H9 (cell line): ENCODE results near the gene SORCS2. TPM values are rescaled to one million over a fixed set of nuclear protein-coding genes. Genes with fewer than 3 reads are reported as not detected.

ENCODE experiments used
- DNase-seq: peaks from one replicate; pipeline ENCODE4 v3.0.0-alpha.2; 2017
- H2AFZ ChIP-seq: one replicate; pipeline ENCODE4 v1.6.1; 2013; ENCODE audit warnings: mild to moderate bottlenecking, low read length, control low read depth, moderate library complexity
- H2AK5ac ChIP-seq: 2 replicates; pipeline ENCODE4 v1.6.1; 2013; ENCODE audit warnings: low read length, control low read depth, mixed read lengths; ENCODE audit not compliant: insufficient read length
- H2BK120ac ChIP-seq: one replicate; pipeline ENCODE4 v1.6.1; 2013; ENCODE audit warnings: low read depth, mild to moderate bottlenecking, low read length, control low read depth, inconsistent platforms; ENCODE audit not compliant: poor library complexity, severe bottlenecking
- H2BK12ac ChIP-seq: 2 replicates; pipeline ENCODE4 v1.6.1; 2013; ENCODE audit warnings: low read length, control low read depth, mixed read lengths, low read depth; ENCODE audit not compliant: insufficient read length
- H2BK15ac ChIP-seq: 2 replicates; pipeline ENCODE4 v1.6.1; 2013; ENCODE audit warnings: low read depth, low read length, control low read depth
- H2BK20ac ChIP-seq: one replicate; pipeline ENCODE4 v1.6.1; 2013; ENCODE audit warnings: low read depth, mild to moderate bottlenecking, low read length, control low read depth, inconsistent platforms; ENCODE audit not compliant: poor library complexity, severe bottlenecking
- H2BK5ac ChIP-seq: 2 replicates; pipeline ENCODE4 v1.6.1; 2013; ENCODE audit warnings: low read length, control low read depth, mixed read lengths; ENCODE audit not compliant: insufficient read length
- H3K14ac ChIP-seq: 2 replicates; pipeline ENCODE4 v1.6.1; 2013; ENCODE audit warnings: low read length, control low read depth; ENCODE audit not compliant: insufficient read depth
- H3K18ac ChIP-seq: 2 replicates; pipeline ENCODE4 v1.6.1; 2013; ENCODE audit warnings: low read depth, mild to moderate bottlenecking, mixed read lengths, low read length, control low read depth; ENCODE audit not compliant: insufficient read length
- H3K23ac ChIP-seq: 2 replicates; pipeline ENCODE4 v1.6.1; 2013; ENCODE audit warnings: low read length, control low read depth, mixed read lengths, low read depth; ENCODE audit not compliant: insufficient read length
- H3K23me2 ChIP-seq: 2 replicates; pipeline ENCODE4 v1.6.1; 2013; ENCODE audit warnings: low read depth, mild to moderate bottlenecking, mixed read lengths, low read length, control low read depth; ENCODE audit not compliant: insufficient read length, poor library complexity, severe bottlenecking
- H3K27ac ChIP-seq: 2 replicates; pipeline ENCODE4 v1.5.1; 2013; ENCODE audit warnings: low read length, control low read depth, mixed read lengths, low read depth; ENCODE audit not compliant: insufficient read length
- H3K27me3 ChIP-seq: 2 replicates; pipeline ENCODE4 v1.6.1; 2013; ENCODE audit warnings: low read length, control low read depth, inconsistent platforms; ENCODE audit not compliant: insufficient read depth
- H3K4ac ChIP-seq: 2 replicates; pipeline ENCODE4 v1.6.1; 2013; ENCODE audit warnings: low read depth, mild to moderate bottlenecking, control low read depth, inconsistent platforms, low read length, moderate library complexity
- H3K4me1 ChIP-seq: 2 replicates; pipeline ENCODE4 v1.6.1; 2013; ENCODE audit warnings: low read length, control low read depth, inconsistent platforms; ENCODE audit not compliant: insufficient read depth
- H3K4me2 ChIP-seq: 2 replicates; pipeline ENCODE4 v1.6.1; 2013; ENCODE audit warnings: low read length, control low read depth, mixed read lengths; ENCODE audit not compliant: insufficient read length, insufficient read depth
- H3K56ac ChIP-seq: 2 replicates; pipeline ENCODE4 v1.6.1; 2013; ENCODE audit warnings: low read depth, mild to moderate bottlenecking, mixed read lengths, low read length, control low read depth; ENCODE audit not compliant: insufficient read length
- H3K79me1 ChIP-seq: 2 replicates; pipeline ENCODE4 v1.6.1; 2013; ENCODE audit warnings: low read depth, mild to moderate bottlenecking, moderate library complexity, low read length, control low read depth, inconsistent platforms; ENCODE audit not compliant: insufficient read depth, poor library complexity, severe bottlenecking
- H3K79me2 ChIP-seq: 2 replicates; pipeline ENCODE4 v1.6.1; 2013; ENCODE audit warnings: low read length, control low read depth, inconsistent platforms; ENCODE audit not compliant: insufficient read depth
- H3K9ac ChIP-seq: 2 replicates; pipeline ENCODE4 v1.6.1; 2013; ENCODE audit warnings: low read length, control low read depth, mixed read lengths; ENCODE audit not compliant: insufficient read length; ENCODE audit errors: extremely low read depth
- H3K9me3 ChIP-seq: one replicate; pipeline ENCODE4 v1.6.1; 2013; ENCODE audit warnings: low read depth, low read length, inconsistent platforms; ENCODE audit not compliant: control insufficient read depth
- H3T11ph ChIP-seq: one replicate; pipeline ENCODE4 v1.6.1; 2013; ENCODE audit warnings: mild to moderate bottlenecking, low read length, control low read depth, inconsistent platforms
- H4K20me1 ChIP-seq: one replicate; pipeline ENCODE4 v1.6.1; 2013; ENCODE audit not compliant: control insufficient read depth, insufficient read length, insufficient read depth
- H4K5ac ChIP-seq: 2 replicates; pipeline ENCODE4 v1.6.1; 2013; ENCODE audit warnings: low read depth, mild to moderate bottlenecking, mixed read lengths, low read length, control low read depth; ENCODE audit not compliant: insufficient read length
- H4K8ac ChIP-seq: replicated peaks from 2 replicates; pipeline ENCODE4 v1.6.1; 2013; ENCODE audit warnings: low read length, control low read depth, mixed read lengths, low read depth; ENCODE audit not compliant: insufficient read length
- H4K91ac ChIP-seq: 2 replicates; pipeline ENCODE4 v1.6.1; 2013; ENCODE audit warnings: low read depth, mild to moderate bottlenecking, moderate library complexity, mixed read lengths, low read length, control low read depth; ENCODE audit not compliant: insufficient read length
- H3K27ac Mint-ChIP-seq, 3 experiments: 2 replicates in 2 of 3; 3 replicates in 1 of 3; pipeline ENCODE4 v1.8.0; 2020 to 2021; ENCODE audit warnings: mixed read lengths in 3 of 3, mild to moderate bottlenecking in 1 of 3, moderate library complexity in 1 of 3
- H3K27me3 Mint-ChIP-seq: 2 replicates; pipeline ENCODE4 v1.8.0; 2021; ENCODE audit warnings: low read depth, mild to moderate bottlenecking, moderate library complexity, mixed read lengths
- H3K36me3 Mint-ChIP-seq, 3 experiments: 2 replicates in 2 of 3; 3 replicates in 1 of 3; pipeline ENCODE4 v1.8.0; 2020 to 2021; ENCODE audit warnings: low read depth in 3 of 3, mixed read lengths in 3 of 3; ENCODE audit not compliant: insufficient read depth in 1 of 3
- H3K4me1 Mint-ChIP-seq, 2 experiments: 2 replicates each; pipeline ENCODE4 v1.8.0; 2020; ENCODE audit warnings: mixed read lengths in 2 of 2
- H3K4me3 Mint-ChIP-seq, 2 experiments: 2 replicates in 1 of 2; 3 replicates in 1 of 2; pipeline ENCODE4 v1.8.0; 2020 to 2021; ENCODE audit warnings: mild to moderate bottlenecking in 2 of 2, mixed read lengths in 2 of 2, moderate library complexity in 1 of 2
- H3K9me3 Mint-ChIP-seq, 2 experiments: 2 replicates in 1 of 2; 3 replicates in 1 of 2; pipeline ENCODE4 v1.8.0; 2020; ENCODE audit warnings: mild to moderate bottlenecking in 2 of 2, mixed read lengths in 2 of 2, moderate library complexity in 1 of 2
- CTCF ChIP-seq: fragments of 200-600 bp; sonication (generic); conservative IDR thresholded peaks from 3 replicates; pipeline ENCODE4 v1.8.0; 2021; ENCODE audit warnings: antibody characterized with exemption, mild to moderate bottlenecking
- WGBS: extraction: QIAGEN DNeasy Blood & Tissue Kit; methylation state at CpG from one replicate; pipeline ENCODE4 v1.1.7; 2013; ENCODE audit warnings: missing lambda C conversion rate, low lambda C conversion rate, mixed read lengths; ENCODE audit not compliant: insufficient read length; ENCODE audit errors: extremely low coverage; 5-methylcytosine and 5-hydroxymethylcytosine counted together
- total RNA-seq: library from RNA; stranded (reverse); gene quantifications from 2 replicates; pipeline ENCODE4 v1.2.1, GENCODE V29; 2021

SORCS2 gene
- total RNA-seq, 1 experiment from 2014 or later: 0.57 TPM

GRCh38 chr4:7477695-7478094, 285.4 kb downstream of the SORCS2 start:
- Histone ChIP-seq H3K56ac (no peak overlapping the region), H2BK15ac (no peak overlapping the region), H4K5ac (no peak overlapping the region), H2BK20ac (no peak overlapping the region), H2AFZ (no peak overlapping the region), H3K79me1 (no peaks in the 10 kb centered on the region), H3K9me3 (no peaks in the 10 kb centered on the region), H3K23me2 (no peaks in the 10 kb centered on the region), H3K4me2 (no peak overlapping the region), H3K4me1 (no peaks in the 10 kb centered on the region), H3K27ac (no peak overlapping the region), H3K18ac (no peak overlapping the region), H4K91ac (no peak overlapping the region), H2BK5ac (no peak overlapping the region), H3T11ph (no peak overlapping the region), H2BK120ac (no peak overlapping the region), H3K4ac (no peak overlapping the region), H3K14ac (no peak overlapping the region), H3K23ac (no peak overlapping the region), H3K79me2 (no peaks in the 10 kb centered on the region), H2AK5ac (no peak overlapping the region), H4K20me1 (no peaks in the 10 kb centered on the region), H2BK12ac (no peak overlapping the region), H3K9ac (no peak overlapping the region), H3K27me3 (no peaks in the 10 kb centered on the region), H4K8ac (no peak overlapping the region)
- Mint-ChIP-seq H3K4me3 (no peak overlapping the region; a peak in 1 of 5 replicates), H3K4me1 (peaks cover 4 to 7% of the 10 kb centered on the region in 2 experiments), H3K27me3 (peaks cover 3% of the 10 kb centered on the region; the same call in 1 of the 2 replicates), H3K36me3 (no peaks in the 10 kb centered on the region), H3K27ac (0 out of 7 replicates have a peak overlapping the region, but pooled peaks of 1 of the 3 experiments have one; percentile 44), H3K9me3 (no peaks in the 10 kb centered on the region; a peak in 1 of 5 replicates)
- no peak for DNase-seq
- no CpG with 5 or more reads among the region's 7 CpGs for WGBS
- TF ChIP-seq CTCF: no peak
